ENCODE measurements around the gene BRD4. TPM values are rescaled to one million over a fixed set of nuclear protein-coding genes. Genes with fewer than 3 reads are reported as not detected.
"Not testable (repeated sequence)": the region's sequence is repeated elsewhere in the genome, so short reads cannot be mapped to it uniquely, and the experiment has no call there.

BRD4 gene
- polyA plus RNA-seq, 1 donor: 63.6 TPM

DNA sequence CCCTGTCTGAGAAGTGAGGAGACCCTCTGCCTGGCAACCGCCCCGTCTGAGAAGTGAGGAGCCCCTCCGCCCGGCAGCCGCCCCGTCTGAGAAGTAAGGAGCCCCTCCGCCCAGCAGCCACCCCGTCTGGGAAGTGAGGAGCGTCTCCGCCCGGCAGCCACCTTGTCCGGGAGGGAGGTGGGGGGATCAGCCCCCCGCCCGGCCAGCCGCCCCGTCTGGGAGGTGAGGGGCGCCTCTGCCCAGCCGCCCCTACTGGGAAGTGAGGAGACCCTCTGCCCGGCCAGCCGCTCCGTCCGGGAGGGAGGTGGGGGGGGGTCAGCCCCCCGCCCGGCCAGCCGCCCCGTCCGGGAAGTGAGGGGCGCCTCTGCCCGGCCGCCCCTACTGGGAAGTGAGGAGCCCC lies 30.7 kb upstream of the BRD4 start:
- DNase-seq: not testable (repeated sequence)

DNA sequence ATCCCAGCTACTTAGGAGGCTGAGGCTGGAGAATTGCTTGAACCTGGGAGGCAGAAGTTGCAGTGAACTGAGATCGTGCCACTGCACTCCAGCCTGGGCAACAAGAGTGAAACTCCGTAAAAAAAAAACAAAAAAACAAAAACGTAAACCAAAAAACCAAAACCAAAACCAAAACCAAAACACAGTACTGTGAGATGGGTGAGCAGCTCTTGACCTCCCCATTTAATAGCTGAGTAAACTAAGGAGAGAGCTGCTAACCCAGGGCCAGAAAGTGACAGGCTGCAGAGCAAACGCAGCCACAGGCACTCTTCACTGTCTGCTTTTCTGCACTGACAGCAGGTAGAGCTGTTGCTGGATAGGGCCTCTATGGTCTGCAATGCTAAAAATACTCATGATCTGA lies 27.7 kb upstream of the BRD4 start:
- not testable (repeated sequence) for DNase-seq

DNA sequence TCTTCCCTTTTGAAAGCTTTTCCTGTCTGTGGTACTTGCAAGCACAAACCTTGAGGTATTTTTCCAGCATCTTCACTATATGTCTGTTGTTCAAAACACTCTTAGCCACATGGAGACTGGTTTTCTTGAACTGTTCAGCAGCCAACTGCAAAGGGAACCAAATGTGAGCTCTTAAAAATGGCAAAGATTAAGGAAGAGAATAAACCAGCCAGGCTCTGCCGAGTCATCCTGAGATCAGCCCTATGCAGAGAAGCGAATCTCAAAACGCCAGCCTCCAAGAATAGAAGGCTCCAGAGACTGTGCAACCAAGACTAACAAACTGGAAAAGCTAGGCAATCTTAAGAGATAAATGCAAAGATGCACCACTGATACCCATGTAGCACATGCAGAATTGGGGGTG lies 26.6 kb upstream of the BRD4 start:
- no peak for DNase-seq

DNA sequence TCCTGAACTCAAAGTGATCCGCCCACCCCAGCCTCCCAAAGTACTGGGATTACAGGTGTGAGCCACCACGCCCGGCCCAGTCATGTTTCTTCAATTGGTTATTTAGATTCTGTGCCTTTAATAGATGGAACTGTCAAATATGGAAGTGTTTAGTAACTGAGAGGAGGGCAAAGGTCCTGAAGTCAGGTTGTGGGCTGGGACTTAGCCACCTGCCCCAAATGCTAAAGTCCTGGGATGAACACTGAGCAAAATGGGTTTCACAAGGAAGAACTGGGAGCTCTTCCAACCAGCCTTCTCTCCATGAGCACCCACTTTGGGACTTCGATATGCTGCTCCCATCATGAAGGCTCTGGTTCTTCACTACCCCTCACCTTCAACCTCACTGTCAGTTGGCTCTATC lies 25.6 kb upstream of the BRD4 start:
- no peak for DNase-seq

GRCh38 chr19:15354566-15355296 lies 22.4 kb upstream of the BRD4 start:
- no peak for DNase-seq

- no peak for DNase-seq
Observed at GRCh38 chr19:15353908-15354307, 21.6 kb upstream of the BRD4 start.

DNA sequence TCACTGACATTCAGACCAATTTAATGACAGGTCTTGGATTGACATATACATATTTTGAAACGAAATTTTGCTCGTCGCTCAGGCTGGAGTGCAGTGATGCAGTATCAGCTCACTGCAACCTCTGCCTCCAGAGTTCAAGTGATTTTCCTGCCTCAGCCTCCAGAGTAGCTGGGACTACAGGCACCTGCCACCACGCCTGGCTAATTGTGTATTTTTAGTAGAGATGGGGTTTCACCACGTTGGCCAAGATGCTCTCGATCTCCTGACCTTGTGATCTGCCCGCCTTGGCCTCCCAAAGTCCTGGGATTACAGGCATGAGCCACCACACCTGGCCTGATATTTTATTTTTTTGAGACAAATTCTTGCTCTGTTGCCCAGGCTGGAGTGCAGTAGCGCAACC lies 20.2 kb upstream of the BRD4 start:
- not testable (repeated sequence) for DNase-seq

- DNase-seq: not testable (repeated sequence)
Observed at GRCh38 chr19:15341328-15341727, 9.0 kb upstream of the BRD4 start.

DNA sequence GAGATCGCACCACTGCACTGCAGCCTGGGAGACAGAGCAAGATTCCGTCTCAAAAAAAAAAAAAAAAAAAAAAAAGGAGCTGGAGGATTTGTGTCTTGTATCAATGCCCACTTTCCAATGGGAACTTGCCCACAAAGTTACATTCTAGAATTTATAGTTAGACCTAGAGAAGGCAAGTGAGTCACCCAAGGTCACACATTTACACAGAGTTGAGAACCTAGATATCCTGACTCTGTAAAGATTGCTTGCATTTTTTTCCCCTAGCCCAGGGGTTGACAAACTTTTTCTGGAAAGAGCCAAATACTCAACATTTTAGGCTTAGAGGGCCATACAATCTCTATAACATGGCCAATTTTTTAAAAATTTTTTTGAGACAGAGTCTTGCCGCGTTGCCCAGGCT lies 7.7 kb upstream of the BRD4 start:
- DNase-seq: no peak

DNA sequence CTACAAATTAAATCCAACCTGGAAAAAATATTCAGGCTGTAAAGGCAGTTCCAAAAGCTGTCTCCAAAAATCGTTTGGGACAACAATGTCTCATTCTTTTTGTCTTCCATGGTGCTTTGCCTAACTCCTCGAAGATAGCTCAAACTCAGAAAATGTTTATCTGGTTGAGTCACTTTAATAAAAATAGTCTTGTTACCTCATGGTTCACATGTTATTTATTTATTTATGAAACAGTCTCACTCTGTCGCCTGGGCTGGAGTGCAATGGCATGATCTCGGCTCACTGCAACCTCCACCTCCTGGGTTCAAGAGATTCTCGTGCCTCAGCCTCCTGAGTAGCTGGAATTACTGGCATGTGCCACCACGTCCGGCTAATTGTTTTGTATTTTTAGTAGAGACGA lies 4.9 kb upstream of the BRD4 start:
- DNase-seq: no peak

DNA sequence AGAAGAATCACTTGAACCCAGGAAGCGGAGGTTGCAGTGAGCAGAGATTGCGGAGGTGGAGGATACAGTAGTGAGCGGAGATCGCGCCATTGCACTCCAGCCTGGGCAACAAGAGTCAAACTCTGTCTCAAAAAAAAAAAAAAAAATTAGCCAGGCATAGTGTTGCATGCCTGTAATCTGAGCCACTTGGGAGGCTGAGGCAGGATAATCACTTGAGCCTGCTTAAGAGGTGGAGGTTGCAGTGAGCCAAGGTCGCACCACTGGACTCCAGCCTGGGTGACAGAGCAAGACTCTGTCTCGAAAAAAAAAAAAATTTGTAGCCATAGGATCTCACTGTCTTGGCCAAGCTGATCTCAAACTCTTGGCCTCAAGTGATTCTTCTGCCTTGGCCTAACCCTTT lies 3.7 kb upstream of the BRD4 start:
- not testable (repeated sequence) for DNase-seq

GRCh38 chr19:15331419-15332310 lies 674 bp downstream of the BRD4 start:
- DNase-seq: no peak

DNA sequence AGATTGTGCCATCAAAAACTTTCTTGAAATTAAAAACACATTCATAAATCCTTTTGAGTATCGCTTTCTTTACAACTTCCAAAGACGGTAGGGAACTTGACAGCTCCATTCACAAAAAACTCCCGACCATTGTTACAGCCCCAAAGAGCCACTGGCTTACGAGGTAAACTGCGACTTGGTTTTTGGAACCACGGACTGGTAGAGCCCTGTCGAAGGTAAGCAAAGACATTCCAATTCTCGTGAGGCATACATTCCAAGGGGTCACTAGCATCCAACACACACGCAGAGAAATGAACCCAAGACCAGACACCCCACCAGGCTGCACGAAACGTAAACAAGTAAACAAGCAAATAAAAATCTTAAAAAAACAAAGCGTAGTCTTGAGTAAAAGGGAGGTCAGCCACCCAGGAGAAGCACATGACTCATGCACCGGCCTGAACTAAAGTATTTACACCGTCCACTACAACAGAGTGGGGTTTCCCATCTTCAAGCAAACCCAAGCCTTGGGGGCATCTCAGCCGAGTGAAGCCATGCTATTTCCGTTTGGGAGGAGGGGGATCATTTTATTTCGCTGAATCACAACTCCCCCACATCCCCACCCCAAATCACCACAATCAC lies 1.4 kb downstream of the BRD4 start:
- no peak for DNase-seq

DNA sequence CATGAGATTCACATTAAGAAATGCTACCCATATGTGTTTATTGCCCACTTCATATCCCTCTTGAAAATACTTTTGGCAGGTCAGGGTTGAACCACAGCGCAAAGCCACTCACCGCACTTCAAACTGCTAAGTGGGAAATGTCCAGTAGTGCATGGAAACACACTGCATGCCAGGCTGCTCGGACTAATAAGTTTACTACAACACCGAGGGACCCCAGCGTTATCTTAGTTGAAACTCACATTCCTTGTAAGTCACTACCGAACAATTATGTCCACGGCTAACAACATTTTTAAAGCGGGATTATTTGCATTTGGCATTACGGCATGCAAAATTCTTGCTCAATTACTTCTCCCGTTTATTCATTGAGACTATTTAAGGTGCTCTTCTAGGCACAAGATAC lies 4.0 kb downstream of the BRD4 start:
- no peak for DNase-seq

- no peak for DNase-seq
Observed at GRCh38 chr19:15324791-15325519, 7.4 kb downstream of the BRD4 start.

DNA sequence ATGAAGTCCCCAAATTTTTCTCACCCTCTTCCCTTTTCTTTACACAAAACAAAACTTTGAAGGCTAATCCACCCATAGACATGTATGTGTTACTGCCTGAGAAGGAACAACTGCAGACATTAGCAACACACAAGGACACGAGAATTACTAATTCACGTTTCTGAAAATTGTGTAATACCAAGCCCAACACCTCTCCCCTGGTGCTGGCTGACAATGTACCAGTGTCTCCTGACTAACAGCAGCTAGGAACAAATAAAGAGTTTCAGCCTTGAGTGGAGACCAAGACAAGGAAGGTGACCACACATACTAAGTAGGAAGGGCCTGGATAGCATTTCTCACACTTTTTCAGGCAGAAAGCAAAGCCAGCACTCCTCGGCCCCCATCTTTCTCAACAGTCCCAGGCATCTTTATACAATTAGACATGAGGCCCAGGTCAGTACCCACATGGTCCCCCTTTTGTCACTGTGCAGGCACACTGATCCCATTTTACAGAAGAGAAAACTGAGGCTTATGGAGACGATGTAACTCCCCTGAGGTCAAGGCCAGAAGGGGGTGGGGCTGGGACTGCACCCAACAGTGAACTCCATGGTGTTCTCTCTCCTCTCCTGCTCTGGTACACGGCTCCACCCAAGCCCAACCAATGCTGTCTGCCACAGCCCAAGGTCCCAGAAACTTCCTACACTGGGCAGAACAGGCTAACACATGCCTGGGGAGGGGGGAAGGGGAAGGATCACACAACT lies 8.7 kb downstream of the BRD4 start:
- no peak for DNase-seq

DNA sequence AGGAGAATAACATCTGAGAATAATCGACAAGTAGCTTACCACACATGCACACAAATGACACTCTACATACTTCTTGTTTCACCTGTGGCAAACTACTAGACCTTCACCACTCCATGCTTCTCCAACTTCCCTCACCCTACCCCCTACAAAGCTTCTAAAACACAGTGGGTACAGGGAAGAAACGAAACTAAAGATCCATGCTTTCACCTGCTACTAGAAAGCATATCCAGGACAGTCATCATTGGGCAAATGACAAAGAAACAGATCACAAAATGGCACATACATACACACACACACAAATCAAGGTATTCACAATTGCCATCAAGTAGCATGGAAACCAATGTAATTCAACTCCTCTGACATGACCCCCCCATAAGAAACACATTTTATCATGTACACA lies 10.6 kb downstream of the BRD4 start:
- DNase-seq: no peak

- no peak for DNase-seq
Observed at GRCh38 chr19:15320116-15320515, 12.2 kb downstream of the BRD4 start.

DNA sequence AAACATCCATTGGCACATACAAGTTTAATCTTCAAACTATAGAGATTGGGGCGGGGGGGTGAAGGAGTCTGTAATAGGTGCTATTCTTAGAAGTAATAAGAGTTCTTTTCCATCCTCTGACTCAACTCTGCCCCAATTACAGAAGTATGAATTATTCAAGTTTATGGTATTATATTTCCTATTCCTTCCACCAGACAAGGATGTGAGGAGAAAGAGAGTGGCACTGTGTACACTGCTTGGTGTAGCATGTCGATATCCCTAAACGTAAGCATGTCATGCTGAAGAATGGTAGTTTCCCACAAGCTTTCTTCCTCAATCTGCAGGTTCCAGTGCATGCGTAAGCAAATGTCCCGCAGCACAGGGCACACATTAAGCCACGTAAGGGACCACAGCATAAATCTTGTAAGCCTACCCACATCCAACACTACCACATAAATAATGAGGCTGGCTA lies 14.1 kb downstream of the BRD4 start:
- no peak for DNase-seq

GRCh38 chr19:15317392-15318071 lies 14.8 kb downstream of the BRD4 start:
- DNase-seq: no peak

DNA sequence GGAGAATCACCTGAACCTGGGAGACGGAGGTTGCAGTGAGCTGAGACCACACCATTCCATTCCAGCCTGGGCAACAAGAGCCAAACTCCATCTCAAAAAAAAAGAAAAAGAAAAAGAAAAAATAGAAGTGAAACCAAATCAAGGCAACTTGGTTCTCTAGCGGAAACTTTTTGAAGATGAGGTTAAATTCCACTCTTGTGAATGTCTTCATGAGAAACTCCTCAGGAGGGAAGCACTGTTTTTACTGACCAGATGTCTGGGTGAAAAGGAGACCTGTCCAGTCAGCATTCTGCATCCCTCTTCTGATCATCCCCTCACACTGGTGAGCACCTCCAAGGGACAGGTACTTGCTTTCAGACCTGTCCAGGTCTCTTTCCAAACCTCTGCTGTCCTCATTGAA lies 15.8 kb downstream of the BRD4 start:
- no peak for DNase-seq
